K562 (cell line): ENCODE data around the gene INHBE.
"Not testable (repeated sequence)": the region's sequence is repeated elsewhere in the genome, so short reads cannot be mapped to it uniquely, and the experiment has no call there.

Experiments used
- AFF4 ChIP-seq: sonication (generic); formaldehyde crosslinking; IDR thresholded peaks from 2 replicates; pipeline ENCODE4 v1.8.0; 2023; ENCODE audit warnings: mild to moderate bottlenecking, missing genetic modification reagents
- CTCF ChIP-seq, 3 experiments: IDR thresholded peaks in 2 of 3; conservative IDR thresholded peaks in 1 of 3; 2 replicates each; pipeline ENCODE4 v1.5.1; 2011 to 2012; ENCODE audit warnings: low read length in 3 of 3, mild to moderate bottlenecking in 3 of 3, control low read depth in 2 of 3, improper control_type of control experiment in 1 of 3, inconsistent platforms in 1 of 3, low read depth in 1 of 3, mixed read lengths in 1 of 3, moderate library complexity in 1 of 3; ENCODE audit not compliant: insufficient read depth in 2 of 3
- EZH2 ChIP-seq: IDR thresholded peaks from 2 replicates; pipeline ENCODE4 v1.6.1; 2012; ENCODE audit warnings: low read depth, mild to moderate bottlenecking, inconsistent platforms, low read length, borderline replicate concordance
- GABPB1 ChIP-seq: sonication (generic); formaldehyde crosslinking; IDR thresholded peaks from 2 replicates; pipeline ENCODE4 v1.8.0; 2022; ENCODE audit warnings: mild to moderate bottlenecking, missing genetic modification reagents
- GABPB2 ChIP-seq: fragments of 250-450 bp; sonication (Bioruptor Pico); conservative IDR thresholded peaks from 2 replicates; pipeline ENCODE4 v1.5.1; 2021; ENCODE audit warnings: mild to moderate bottlenecking
- HDAC2 ChIP-seq: fragments of 450-650 bp; IDR thresholded peaks from 2 replicates; pipeline ENCODE4 v1.6.1; 2016; ENCODE audit warnings: mild to moderate bottlenecking
- L3MBTL2 ChIP-seq: fragments of 450-650 bp; IDR thresholded peaks from 2 replicates; pipeline ENCODE4 v1.6.1; 2016; ENCODE audit warnings: mild to moderate bottlenecking, moderate library complexity
- MAX ChIP-seq: sonication (generic); formaldehyde crosslinking; IDR thresholded peaks from 2 replicates; pipeline ENCODE4 v1.9.0; 2022; ENCODE audit warnings: mild to moderate bottlenecking, missing genetic modification reagents
- NR1H2 ChIP-seq: sonication (generic); formaldehyde crosslinking; IDR thresholded peaks from 2 replicates; pipeline ENCODE4 v1.4.0; 2020; ENCODE audit warnings: mild to moderate bottlenecking, missing genetic modification reagents
- POLR2AphosphoS5 ChIP-seq: IDR thresholded peaks from 2 replicates; pipeline ENCODE4 v1.6.1; 2011; ENCODE audit warnings: mild to moderate bottlenecking, low read depth, low read length, moderate library complexity; ENCODE audit not compliant: control insufficient read depth, insufficient read depth
- SMAD3 ChIP-seq: fragments of 450-650 bp; formaldehyde crosslinking; conservative IDR thresholded peaks from 2 replicates; pipeline ENCODE4 v1.4.0; 2020; ENCODE audit warnings: mild to moderate bottlenecking
- SP1 ChIP-seq: sonication (generic); formaldehyde crosslinking; IDR thresholded peaks from 2 replicates; pipeline ENCODE4 v1.8.1; 2022; ENCODE audit warnings: mild to moderate bottlenecking, missing genetic modification reagents
- TCF7L2 ChIP-seq: fragments of 150-350 bp; IDR thresholded peaks from 2 replicates; pipeline ENCODE4 v1.6.1; 2016; ENCODE audit warnings: low read depth, mild to moderate bottlenecking, low read length, moderate library complexity
- USF2 ChIP-seq: sonication (generic); formaldehyde crosslinking; IDR thresholded peaks from 2 replicates; pipeline ENCODE4 v1.5.0; 2020; ENCODE audit warnings: missing genetic modification reagents

- TF ChIP-seq CTCF (IDR thresholded peaks at IDR 0.05 in 2 of 3, conservative IDR thresholded peaks at IDR 0.05 in 1 of 3; ENCODE audit: insufficient read depth in 2 of 3, low read depth in 1 of 3, low read length in 3 of 3); SP1 (CRISPR knock-in tag); NR1H2 (CRISPR knock-in tag); SMAD3 (CRISPR knock-in tag); HDAC2; MAX; TCF7L2; EZH2; USF2; AFF4; GABPB2; GABPB1 (CRISPR knock-in tag); POLR2AphosphoS5; L3MBTL2: not testable (repeated sequence)
These were observed 13.7 kb upstream of the INHBE start for GRCh38 chr12:57441393-57441792.
